GM12878 (cell line): ENCODE data around the gene TBC1D23. TPM values are rescaled to one million over a fixed set of nuclear protein-coding genes. Genes with fewer than 3 reads are reported as not detected.

Experiments used
- BMI1 ChIP-seq: fragments of 450-650 bp; IDR thresholded peaks from 2 replicates; pipeline ENCODE4 v1.6.1; 2016; ENCODE audit warnings: mild to moderate bottlenecking, moderate library complexity, borderline replicate concordance
- CBX5 ChIP-seq: sonication (generic); IDR thresholded peaks from 2 replicates; pipeline ENCODE4 v1.6.1; 2016; ENCODE audit warnings: low read depth, moderate library complexity, mild to moderate bottlenecking, inconsistent platforms
- IKZF1 ChIP-seq: fragments of 450-650 bp; conservative IDR thresholded peaks from 2 replicates; pipeline ENCODE4 v1.6.1; 2017; ENCODE audit warnings: antibody characterized with exemption, mild to moderate bottlenecking
- JUND ChIP-seq: IDR thresholded peaks from 2 replicates; pipeline ENCODE4 v1.6.1; 2012; ENCODE audit warnings: low read depth, mild to moderate bottlenecking, low read length, improper control_type of control experiment, moderate library complexity
- KLF5 ChIP-seq: fragments of 450-650 bp; IDR thresholded peaks from 2 replicates; pipeline ENCODE4 v1.6.1; 2014; ENCODE audit warnings: mild to moderate bottlenecking; ENCODE audit not compliant: partially characterized antibody
- MEF2A ChIP-seq: IDR thresholded peaks from 2 replicates; pipeline ENCODE4 v1.6.1; 2011; ENCODE audit warnings: low read depth, mild to moderate bottlenecking, low read length, moderate library complexity; ENCODE audit not compliant: insufficient read depth
- MTA3 ChIP-seq: IDR thresholded peaks from 2 replicates; pipeline ENCODE4 v1.6.1; 2012; ENCODE audit warnings: low read length, inconsistent platforms, borderline replicate concordance
- NFIC ChIP-seq: IDR thresholded peaks from 2 replicates; pipeline ENCODE4 v1.6.1; 2012; ENCODE audit warnings: low read depth, mild to moderate bottlenecking, inconsistent platforms, low read length, moderate library complexity
- PAX8 ChIP-seq: fragments of 450-650 bp; IDR thresholded peaks from 2 replicates; pipeline ENCODE4 v1.6.1; 2017; ENCODE audit warnings: mild to moderate bottlenecking, moderate library complexity
- SPI1 ChIP-seq: IDR thresholded peaks from 2 replicates; pipeline ENCODE4 v1.6.1; 2011; ENCODE audit warnings: low read depth, mild to moderate bottlenecking, low read length, moderate library complexity, borderline replicate concordance; ENCODE audit not compliant: insufficient read depth
- SREBF1 ChIP-seq: IDR thresholded peaks from 2 replicates; pipeline ENCODE4 v1.6.1; 2012; ENCODE audit warnings: mild to moderate bottlenecking, low read length
- ZNF274 ChIP-seq: IDR thresholded peaks from one replicate; pipeline ENCODE4 v1.8.0; 2011; ENCODE audit not compliant: insufficient read length, insufficient read depth
- polyA plus RNA-seq, 11 experiments: library from polyadenylated mRNA; depleted of rRNA in 4 of 11; unstranded in 6 of 11; stranded (reverse) in 5 of 11; fragments of >200 nt; fragmentation: Nextera tagmentation in 4 of 11; fragmentation: Illumina TruSeq in 1 of 11; extraction: Ambion mirVana in 4 of 11; extraction: Trizol in 1 of 11; gene quantifications; 1 replicate in 1 of 11; 2 replicates in 10 of 11; pipeline versions ENCODE4 v1.2.1 to v1.2.3, GENCODE V29; 2011 to 2016; ENCODE audit warnings: inconsistent platforms in 2 of 11, missing spikeins in 2 of 11, low read depth in 1 of 11
- total RNA-seq, 4 experiments: library from RNA; depleted of rRNA in 3 of 4; stranded (reverse); fragments of >200 nt in 3 of 4; fragmentation: Illumina TruSeq in 1 of 4; extraction: Trizol in 1 of 4; gene quantifications; 2 replicates each; pipeline versions ENCODE4 v1.2.1 to v1.2.3, GENCODE V29; 2013 to 2021
- TF ChIP-seq, protein P1 (sequence below): IDR thresholded peaks from 2 replicates; pipeline ENCODE4 v1.6.1; 2012; ENCODE audit warnings: improper control_type of control experiment, low read depth, low read length; ENCODE audit not compliant: insufficient replicate concordance
- TF ChIP-seq, protein P2 (sequence below): fragments of 450-650 bp; IDR thresholded peaks from 2 replicates; pipeline ENCODE4 v1.6.1; 2016; ENCODE audit warnings: mild to moderate bottlenecking
- TF ChIP-seq, protein P3 (sequence below): fragments of 450-650 bp; IDR thresholded peaks from 2 replicates; pipeline ENCODE4 v1.6.1; 2018; ENCODE audit warnings: mild to moderate bottlenecking, low read depth, moderate library complexity; ENCODE audit not compliant: partially characterized antibody
- TF ChIP-seq, protein P4 (sequence below): IDR thresholded peaks from 2 replicates; pipeline ENCODE4 v1.6.1; 2012; ENCODE audit warnings: low read length, inconsistent platforms

Gene TBC1D23
- total and polyA plus RNA-seq, 10 of the 15 experiments (the other 5 are each of a cell fraction or from before 2014, with no cell fraction given), result 8.2 to 23.2 (median 16.6) TPM

DNA sequence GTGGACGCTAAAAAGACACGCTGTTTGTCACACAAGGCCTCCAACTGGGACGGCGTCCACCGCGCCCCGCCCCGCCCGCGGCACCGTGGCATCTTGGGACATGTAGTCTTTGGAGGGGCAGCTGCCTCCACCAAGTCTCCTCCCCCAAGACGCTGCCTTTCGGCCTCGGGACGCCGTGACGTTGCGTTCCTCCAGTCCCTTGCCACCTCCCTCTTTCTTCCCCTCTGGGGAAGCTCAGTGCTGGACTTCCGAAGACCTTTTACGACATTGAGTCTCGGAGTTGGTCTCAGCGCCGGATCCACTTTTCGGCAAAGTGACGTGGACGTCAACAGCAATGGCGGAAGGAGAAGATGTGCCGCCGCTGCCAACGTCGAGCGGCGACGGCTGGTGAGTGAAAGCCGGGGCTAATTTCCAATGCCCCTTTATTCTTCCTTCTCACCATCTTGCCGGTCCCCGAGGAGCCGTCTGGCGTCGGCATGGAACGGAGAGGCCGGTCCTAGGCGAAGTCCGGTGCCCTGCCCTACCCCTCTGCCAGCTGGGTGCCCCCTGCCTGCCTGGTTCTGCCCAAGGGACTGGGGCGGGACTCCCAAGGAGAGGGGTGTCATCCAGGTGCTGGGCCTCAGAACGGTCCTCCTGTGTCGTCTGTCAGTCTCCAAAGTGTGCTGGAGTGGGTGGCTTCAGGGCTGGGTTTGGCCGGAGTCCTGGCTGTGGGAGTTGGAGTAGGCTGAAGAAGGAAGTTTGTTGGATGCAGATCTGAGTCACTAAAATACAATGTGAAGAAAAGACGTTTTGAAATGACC, at the start of gene TBC1D23 (continued):
- TF ChIP-seq, protein P1, sequence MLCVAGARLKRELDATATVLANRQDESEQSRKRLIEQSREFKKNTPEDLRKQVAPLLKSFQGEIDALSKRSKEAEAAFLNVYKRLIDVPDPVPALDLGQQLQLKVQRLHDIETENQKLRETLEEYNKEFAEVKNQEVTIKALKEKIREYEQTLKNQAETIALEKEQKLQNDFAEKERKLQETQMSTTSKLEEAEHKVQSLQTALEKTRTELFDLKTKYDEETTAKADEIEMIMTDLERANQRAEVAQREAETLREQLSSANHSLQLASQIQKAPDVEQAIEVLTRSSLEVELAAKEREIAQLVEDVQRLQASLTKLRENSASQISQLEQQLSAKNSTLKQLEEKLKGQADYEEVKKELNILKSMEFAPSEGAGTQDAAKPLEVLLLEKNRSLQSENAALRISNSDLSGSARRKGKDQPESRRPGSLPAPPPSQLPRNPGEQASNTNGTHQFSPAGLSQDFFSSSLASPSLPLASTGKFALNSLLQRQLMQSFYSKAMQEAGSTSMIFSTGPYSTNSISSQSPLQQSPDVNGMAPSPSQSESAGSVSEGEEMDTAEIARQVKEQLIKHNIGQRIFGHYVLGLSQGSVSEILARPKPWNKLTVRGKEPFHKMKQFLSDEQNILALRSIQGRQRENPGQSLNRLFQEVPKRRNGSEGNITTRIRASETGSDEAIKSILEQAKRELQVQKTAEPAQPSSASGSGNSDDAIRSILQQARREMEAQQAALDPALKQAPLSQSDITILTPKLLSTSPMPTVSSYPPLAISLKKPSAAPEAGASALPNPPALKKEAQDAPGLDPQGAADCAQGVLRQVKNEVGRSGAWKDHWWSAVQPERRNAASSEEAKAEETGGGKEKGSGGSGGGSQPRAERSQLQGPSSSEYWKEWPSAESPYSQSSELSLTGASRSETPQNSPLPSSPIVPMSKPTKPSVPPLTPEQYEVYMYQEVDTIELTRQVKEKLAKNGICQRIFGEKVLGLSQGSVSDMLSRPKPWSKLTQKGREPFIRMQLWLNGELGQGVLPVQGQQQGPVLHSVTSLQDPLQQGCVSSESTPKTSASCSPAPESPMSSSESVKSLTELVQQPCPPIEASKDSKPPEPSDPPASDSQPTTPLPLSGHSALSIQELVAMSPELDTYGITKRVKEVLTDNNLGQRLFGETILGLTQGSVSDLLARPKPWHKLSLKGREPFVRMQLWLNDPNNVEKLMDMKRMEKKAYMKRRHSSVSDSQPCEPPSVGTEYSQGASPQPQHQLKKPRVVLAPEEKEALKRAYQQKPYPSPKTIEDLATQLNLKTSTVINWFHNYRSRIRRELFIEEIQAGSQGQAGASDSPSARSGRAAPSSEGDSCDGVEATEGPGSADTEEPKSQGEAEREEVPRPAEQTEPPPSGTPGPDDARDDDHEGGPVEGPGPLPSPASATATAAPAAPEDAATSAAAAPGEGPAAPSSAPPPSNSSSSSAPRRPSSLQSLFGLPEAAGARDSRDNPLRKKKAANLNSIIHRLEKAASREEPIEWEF, result no peak
- TF ChIP-seq, protein P2, sequence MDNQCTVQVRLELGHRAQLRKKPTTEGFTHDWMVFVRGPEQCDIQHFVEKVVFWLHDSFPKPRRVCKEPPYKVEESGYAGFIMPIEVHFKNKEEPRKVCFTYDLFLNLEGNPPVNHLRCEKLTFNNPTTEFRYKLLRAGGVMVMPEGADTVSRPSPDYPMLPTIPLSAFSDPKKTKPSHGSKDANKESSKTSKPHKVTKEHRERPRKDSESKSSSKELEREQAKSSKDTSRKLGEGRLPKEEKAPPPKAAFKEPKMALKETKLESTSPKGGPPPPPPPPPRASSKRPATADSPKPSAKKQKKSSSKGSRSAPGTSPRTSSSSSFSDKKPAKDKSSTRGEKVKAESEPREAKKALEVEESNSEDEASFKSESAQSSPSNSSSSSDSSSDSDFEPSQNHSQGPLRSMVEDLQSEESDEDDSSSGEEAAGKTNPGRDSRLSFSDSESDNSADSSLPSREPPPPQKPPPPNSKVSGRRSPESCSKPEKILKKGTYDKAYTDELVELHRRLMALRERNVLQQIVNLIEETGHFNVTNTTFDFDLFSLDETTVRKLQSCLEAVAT, result no peak
- TF ChIP-seq SREBF1 (no peak; the same call in 1 of the 2 replicates), NFIC (no peak), MTA3 (no peak), BMI1 (no peak), PAX8 (no peak), JUND (no peak), KLF5 (peak; percentile 87), IKZF1 (peak; percentile 79), CBX5 (no peak), SPI1 (peak; percentile 39; the same call in 1 of the 2 replicates), MEF2A (no peak), ZNF274 (no peak)
- TF ChIP-seq, protein P3, sequence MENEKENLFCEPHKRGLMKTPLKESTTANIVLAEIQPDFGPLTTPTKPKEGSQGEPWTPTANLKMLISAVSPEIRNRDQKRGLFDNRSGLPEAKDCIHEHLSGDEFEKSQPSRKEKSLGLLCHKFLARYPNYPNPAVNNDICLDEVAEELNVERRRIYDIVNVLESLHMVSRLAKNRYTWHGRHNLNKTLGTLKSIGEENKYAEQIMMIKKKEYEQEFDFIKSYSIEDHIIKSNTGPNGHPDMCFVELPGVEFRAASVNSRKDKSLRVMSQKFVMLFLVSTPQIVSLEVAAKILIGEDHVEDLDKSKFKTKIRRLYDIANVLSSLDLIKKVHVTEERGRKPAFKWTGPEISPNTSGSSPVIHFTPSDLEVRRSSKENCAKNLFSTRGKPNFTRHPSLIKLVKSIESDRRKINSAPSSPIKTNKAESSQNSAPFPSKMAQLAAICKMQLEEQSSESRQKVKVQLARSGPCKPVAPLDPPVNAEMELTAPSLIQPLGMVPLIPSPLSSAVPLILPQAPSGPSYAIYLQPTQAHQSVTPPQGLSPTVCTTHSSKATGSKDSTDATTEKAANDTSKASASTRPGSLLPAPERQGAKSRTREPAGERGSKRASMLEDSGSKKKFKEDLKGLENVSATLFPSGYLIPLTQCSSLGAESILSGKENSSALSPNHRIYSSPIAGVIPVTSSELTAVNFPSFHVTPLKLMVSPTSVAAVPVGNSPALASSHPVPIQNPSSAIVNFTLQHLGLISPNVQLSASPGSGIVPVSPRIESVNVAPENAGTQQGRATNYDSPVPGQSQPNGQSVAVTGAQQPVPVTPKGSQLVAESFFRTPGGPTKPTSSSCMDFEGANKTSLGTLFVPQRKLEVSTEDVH, result no peak
- TF ChIP-seq, protein P4, sequence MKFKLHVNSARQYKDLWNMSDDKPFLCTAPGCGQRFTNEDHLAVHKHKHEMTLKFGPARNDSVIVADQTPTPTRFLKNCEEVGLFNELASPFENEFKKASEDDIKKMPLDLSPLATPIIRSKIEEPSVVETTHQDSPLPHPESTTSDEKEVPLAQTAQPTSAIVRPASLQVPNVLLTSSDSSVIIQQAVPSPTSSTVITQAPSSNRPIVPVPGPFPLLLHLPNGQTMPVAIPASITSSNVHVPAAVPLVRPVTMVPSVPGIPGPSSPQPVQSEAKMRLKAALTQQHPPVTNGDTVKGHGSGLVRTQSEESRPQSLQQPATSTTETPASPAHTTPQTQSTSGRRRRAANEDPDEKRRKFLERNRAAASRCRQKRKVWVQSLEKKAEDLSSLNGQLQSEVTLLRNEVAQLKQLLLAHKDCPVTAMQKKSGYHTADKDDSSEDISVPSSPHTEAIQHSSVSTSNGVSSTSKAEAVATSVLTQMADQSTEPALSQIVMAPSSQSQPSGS, result no peak
